ENCODE data around the gene PLA2G3. TPM values are rescaled to one million over a fixed set of nuclear protein-coding genes. Genes with fewer than 3 reads are reported as not detected.
A peak's percentile ranks its signal among the peaks of the same experiment; 100 is the strongest.

PLA2G3 gene
- total and polyA plus RNA-seq, 2 experiments from 2014 or later: 1.1 to 7.3 TPM

DNA sequence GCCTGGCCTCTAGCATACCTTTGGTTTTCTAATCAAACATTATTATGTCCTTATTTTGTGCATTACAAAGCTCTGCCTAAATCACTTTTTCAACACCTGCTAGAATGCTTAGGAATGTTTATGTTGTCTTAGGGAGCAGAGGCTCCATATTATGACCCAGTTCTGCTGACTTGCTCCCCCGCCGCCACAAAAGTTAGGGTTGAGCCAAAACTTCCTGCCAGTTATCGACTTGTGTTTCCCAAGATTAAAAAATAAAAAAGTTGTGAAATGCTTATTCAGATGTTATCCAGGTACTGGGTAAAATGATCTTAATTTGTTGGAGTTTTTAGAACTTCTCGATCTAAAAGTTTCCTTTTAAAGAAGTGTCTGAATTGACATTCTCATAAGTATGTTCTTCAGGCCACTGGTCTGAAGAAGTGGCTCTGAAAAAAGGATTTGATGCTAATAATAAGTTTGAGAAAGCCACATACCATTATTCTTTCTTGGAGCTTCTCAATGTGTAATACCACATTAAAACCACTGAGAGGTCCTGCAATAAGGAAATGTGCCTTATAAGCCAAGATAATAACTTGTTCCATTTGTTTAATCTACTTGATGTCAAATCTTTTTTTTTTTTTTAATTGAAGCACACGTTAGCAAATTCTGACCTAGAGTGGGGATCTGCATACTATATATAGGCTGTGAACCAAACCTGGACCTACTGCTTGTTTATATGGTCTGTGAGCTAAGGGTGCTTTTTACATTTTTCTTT is 21.9 kb upstream of the PLA2G3 start:
- Histone ChIP-seq H3K27me3 (peaks cover 22% of the 10 kb centered on the region), H3K27ac (no peak overlapping the region), H3K4me3 (no peak overlapping the region), H3K4me1 (ENCODE audit: low read depth) (peaks cover 4% of the 10 kb centered on the region), H3K36me3 (no peaks in the 10 kb centered on the region), H3K9me3 (ENCODE audit: low read depth) (no peaks in the 10 kb centered on the region)
- TF ChIP-seq, protein P1, sequence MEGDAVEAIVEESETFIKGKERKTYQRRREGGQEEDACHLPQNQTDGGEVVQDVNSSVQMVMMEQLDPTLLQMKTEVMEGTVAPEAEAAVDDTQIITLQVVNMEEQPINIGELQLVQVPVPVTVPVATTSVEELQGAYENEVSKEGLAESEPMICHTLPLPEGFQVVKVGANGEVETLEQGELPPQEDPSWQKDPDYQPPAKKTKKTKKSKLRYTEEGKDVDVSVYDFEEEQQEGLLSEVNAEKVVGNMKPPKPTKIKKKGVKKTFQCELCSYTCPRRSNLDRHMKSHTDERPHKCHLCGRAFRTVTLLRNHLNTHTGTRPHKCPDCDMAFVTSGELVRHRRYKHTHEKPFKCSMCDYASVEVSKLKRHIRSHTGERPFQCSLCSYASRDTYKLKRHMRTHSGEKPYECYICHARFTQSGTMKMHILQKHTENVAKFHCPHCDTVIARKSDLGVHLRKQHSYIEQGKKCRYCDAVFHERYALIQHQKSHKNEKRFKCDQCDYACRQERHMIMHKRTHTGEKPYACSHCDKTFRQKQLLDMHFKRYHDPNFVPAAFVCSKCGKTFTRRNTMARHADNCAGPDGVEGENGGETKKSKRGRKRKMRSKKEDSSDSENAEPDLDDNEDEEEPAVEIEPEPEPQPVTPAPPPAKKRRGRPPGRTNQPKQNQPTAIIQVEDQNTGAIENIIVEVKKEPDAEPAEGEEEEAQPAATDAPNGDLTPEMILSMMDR (IDR thresholded peaks at IDR 0.05; ENCODE audit: low read depth, low read length): peak; percentile 7
- no peak for DNase-seq (ENCODE audit: low read depth in 1 of 2, low spot score in 1 of 2)

DNA sequence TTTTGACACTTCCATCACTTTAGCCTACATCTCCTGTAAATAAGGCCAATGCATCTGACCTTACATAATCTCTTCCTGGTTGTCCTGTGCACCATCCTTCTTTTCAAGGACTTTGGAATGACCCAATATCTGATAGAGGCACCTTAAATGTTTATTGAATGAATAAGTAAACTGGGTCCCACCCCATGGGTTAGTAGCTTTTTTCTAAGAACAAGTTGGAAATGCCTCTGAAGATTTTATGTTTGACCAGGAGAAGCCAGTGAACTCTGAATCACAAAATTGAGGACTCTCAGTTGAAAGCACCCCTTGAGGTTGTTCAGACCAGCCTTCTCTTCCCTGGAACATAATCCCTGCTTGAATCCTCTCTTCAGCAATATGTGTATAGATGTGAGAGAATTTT is 21.1 kb upstream of the PLA2G3 start:
- Histone ChIP-seq H3K27ac (no peak overlapping the region), H3K9me3 (ENCODE audit: low read depth) (no peaks in the 10 kb centered on the region), H3K27me3 (peaks cover 31% of the 10 kb centered on the region), H3K4me1 (ENCODE audit: low read depth) (peaks cover 4% of the 10 kb centered on the region), H3K4me3 (no peak overlapping the region), H3K36me3 (no peaks in the 10 kb centered on the region)
- TF ChIP-seq, protein P1 (IDR thresholded peaks at IDR 0.05; ENCODE audit: low read depth, low read length): no peak
- no peak for DNase-seq (ENCODE audit: low read depth in 1 of 2, low spot score in 1 of 2)

DNA sequence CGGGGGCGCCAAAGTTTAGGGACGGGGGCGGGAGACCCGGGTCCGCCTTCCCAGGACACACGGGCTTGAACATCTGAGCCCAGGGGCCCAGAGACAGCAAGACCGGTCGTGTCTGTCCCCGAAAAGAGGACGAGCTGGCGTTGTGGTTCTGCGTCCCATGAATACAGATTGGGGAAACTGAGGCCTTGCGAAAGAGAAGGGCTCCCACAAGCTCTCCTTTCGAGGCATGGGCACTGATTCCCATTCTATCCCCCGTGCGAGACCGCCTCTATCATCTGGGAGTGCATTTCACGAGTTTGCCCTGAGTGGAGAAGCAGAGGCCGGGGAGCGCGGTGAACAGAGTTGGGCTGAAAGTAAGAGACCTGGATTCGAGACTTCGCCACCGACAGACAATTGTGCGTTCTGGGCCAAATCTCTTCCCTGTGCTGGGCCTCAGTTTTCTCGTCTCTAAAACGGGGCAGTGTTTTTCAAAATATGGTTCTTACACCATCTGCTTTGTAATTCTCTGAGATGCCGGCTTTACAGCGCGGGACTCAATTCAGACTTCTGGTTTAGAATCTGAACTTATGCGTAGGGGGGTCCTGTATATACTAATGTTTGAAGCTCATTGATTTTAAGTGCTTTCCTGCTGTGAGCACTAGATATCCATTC is 20.1 kb upstream of the PLA2G3 start:
- Histone ChIP-seq H3K4me1 (ENCODE audit: low read depth) (peaks cover 4% of the 10 kb centered on the region), H3K27me3 (peaks cover 39% of the 10 kb centered on the region), H3K4me3 (peak overlapping the region; percentile 91), H3K27ac (peak overlapping the region; percentile 77), H3K36me3 (no peaks in the 10 kb centered on the region), H3K9me3 (ENCODE audit: low read depth) (no peaks in the 10 kb centered on the region)
- TF ChIP-seq, protein P1 (IDR thresholded peaks at IDR 0.05; ENCODE audit: low read depth, low read length): no peak
- peak; percentile 43 to 49 for DNase-seq (ENCODE audit: low read depth in 1 of 2, low spot score in 1 of 2)

DNA sequence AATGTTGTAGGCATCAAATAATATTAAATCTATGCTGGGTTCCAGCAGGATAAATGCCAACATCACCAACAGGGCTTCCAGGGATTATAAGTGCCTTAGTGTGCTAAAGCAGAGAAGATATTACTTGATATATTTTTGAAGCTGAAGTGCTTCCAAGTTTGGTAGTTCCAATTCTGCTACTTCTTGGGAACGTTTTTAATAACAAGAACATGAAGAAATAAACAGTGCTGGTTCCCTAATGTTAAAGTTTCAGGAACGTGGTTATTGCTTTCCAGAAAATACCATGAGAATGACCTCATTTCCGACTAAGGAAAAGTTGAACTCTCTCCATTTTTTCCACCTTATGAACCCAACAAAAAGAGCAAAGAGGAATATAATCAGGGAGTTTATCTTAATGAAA is 15.1 kb upstream of the PLA2G3 start:
- Histone ChIP-seq H3K4me1 (ENCODE audit: low read depth) (no peaks in the 10 kb centered on the region), H3K27ac (no peak overlapping the region), H3K27me3 (peaks cover 47% of the 10 kb centered on the region), H3K9me3 (ENCODE audit: low read depth) (no peaks in the 10 kb centered on the region), H3K36me3 (no peaks in the 10 kb centered on the region), H3K4me3 (no peak overlapping the region)
- TF ChIP-seq, protein P1 (IDR thresholded peaks at IDR 0.05; ENCODE audit: low read depth, low read length): no peak
- DNase-seq (ENCODE audit: low read depth in 1 of 2, low spot score in 1 of 2): peak in 1 of 2 donors; percentile 56

DNA sequence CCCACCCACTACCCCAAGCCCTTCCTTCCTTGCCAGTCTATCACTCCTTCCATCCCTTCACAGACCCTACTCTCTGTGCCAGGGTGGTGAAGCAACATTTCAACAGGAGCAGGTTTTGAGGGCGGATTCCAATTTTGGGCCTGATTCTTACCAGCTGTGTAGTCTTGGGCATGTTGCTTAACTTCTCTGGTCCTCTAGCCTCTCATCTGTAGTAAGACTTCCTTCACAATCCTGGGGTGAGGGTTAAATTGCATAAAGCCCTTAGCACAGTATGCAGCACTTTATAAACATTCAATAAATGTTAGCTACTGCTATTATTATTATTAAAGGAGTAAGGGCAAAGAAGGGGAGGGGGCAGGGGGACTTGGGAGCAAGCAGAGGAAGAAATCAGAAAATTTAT is 14.7 kb upstream of the PLA2G3 start:
- Histone ChIP-seq H3K9me3 (ENCODE audit: low read depth) (no peaks in the 10 kb centered on the region), H3K4me1 (ENCODE audit: low read depth) (no peaks in the 10 kb centered on the region), H3K36me3 (no peaks in the 10 kb centered on the region), H3K4me3 (no peak overlapping the region), H3K27me3 (peaks cover 47% of the 10 kb centered on the region), H3K27ac (no peak overlapping the region)
- TF ChIP-seq, protein P1 (IDR thresholded peaks at IDR 0.05; ENCODE audit: low read depth, low read length): no peak
- DNase-seq (ENCODE audit: low read depth in 1 of 2, low spot score in 1 of 2): no peak
